Stimulated activated CD8-positive, alpha-beta memory T cell treated with anti-CD3 and anti-CD28 coated beads, Interleukin-15, amount 100 ng/mL, for 4 hours (primary cell): ENCODE measurements around the gene RHOD.
A peak's percentile ranks its signal among the peaks of the same experiment; 100 is the strongest.

Experiments used
- DNase-seq, 2 donors: peaks; one replicate each; pipeline ENCODE4 v3.0.0-alpha.2; 2020; ENCODE audit warnings: low read depth in 2 of 2

The RHOD gene

DNA sequence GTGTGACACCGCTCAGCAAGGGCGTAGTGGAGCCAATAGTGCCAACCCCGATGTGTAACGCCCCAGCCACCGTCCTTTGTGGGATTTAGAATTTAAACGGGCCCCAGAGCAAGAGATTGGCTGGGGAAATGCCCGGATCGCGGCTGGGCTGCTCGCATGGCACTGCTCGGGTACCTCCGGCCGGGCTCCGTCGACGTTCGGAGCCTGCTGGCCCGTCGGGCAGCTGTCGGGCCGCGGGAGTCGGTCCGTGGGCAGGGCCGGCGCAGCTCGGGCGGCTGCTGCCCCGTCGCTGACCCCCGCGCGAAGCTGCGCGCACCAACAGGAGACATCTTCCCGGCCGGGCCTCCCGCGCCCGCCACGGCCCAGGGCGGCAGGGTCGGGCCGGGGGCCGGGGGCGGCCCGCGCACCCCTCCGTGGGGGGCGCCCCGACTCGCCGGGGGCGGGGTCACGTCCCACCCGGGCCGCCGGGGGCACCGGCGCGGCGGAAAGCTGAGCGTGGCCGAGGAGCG, 61.1 kb downstream of the RHOD start:
- peak in 1 of 2 donors; percentile 20 for DNase-seq

DNA sequence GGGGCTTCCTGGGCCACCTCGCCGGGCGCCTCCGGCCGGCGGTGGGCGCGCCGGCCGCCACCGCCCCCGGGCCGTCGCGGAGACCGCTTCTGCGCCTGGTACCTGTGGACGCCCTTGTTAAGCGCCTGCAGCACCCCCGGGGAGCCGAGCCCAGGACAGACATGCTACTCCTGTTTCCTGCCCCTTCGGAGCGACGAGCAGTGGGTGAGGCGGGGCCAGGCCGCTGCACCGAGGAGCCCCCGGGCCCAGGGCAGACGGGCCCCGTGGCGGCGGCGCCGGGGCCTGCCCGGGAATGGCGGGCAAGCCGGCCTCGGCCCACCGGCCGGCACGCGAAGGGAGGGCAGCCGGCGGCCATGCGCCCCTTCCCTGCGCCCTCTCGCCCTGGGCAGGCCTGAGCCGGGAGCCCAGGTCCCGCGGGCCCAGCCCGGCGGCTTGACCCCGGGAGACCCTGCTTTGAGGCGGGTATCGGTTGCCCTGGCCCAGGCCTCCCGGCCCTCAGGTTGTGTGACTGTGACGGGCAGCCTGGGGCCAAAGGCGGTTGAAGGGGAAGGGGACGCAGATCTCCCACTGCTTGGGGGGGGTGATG, 61.6 kb downstream of the RHOD start:
- DNase-seq, result peak in 1 of 2 donors; percentile 36

- DNase-seq, result peak; percentile 98
These were observed 62.3 kb downstream of the RHOD start, which contains the start of gene KDM2A for GRCh38 chr11:67118801-67119584. Gene KDM2A (plus strand): TSS chr11:67119263. CDS start chr11:67121317, 2,054 bp downstream.

DNA sequence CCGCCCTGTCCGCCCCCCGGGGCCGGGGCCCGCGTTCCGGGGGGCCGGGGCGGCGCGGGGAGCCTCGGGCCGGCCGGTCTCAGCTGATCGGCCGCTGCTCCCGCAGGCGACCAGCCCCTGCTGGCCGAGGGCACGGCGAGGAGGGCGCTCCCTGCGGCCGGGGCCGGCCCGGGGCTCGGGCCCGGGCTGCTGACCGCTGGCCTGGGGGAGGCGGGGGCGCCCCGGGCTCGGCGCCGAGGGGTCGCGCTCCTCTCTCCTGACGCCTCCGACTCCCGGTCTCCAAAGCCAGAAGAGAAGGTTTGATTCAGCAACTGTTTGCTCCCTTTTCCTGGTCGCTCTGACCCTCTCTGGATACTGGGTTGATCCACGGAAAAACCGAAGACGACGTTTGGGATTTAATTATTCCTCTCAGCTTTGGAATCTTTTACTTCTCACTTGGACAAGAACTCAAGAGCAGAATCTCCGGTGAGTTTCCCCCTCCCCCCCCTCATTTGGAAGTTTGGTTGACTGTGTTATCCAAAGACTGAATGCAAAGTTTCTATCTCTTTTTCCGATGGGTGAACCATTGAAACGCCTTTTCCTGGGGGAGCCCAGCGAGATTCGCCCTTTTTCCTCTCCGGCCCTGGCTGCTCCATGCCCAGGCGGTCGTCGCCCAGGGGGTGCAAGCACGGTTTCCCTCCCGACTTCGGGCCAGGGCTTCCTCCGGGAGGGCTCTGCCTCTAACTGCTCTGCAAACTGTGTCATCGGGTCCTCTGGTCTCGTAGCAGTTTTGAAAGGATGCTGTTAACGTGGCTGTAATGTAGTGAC, 63.1 kb downstream of the RHOD start:
- DNase-seq, result no peak

- DNase-seq, result no peak
These were observed 63.8 kb downstream of the RHOD start for GRCh38 chr11:67120456-67120855.

DNA sequence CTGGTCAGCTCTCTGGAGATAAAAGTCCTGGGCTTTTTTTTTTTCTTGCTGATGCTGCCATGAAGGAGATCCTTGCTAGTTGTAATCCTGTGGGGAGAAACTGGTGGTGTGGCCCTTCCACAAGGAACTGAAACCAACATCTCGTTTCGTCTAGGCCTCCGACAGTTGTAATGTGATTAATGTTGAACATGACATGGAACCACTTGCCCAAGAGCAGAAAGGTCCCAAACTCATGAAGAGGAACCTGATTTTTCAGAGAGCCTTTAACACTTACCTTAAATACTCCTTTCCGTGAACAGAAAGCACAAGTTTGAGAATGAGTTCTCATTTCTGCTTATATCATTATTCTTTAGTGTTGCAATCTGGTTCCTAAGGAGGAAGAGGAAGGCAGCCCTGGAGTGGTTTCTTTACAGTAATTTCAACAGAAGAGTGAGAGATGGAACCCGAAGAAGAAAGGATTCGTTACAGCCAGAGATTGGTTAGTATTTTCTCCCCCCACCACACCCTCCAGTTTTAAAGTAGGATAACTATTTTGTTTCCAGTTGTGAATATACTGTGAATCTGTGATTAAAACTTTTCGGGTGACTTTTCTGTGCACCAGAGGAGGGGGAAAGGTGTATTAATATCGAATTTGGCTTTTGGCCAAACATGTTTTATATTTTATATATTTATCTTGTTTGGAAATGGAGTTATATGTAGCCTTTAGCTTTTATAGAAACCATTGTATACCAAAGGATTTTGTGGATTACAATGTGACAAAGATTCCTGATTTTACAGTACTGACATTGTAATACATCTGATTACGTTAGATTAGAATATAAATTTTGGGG, 64.4 kb downstream of the RHOD start:
- DNase-seq, result no peak
